Stimulated activated CD4-positive, alpha-beta T cell treated with anti-CD3 and anti-CD28 coated beads, Interleukin-1b, Interleukin-23, amount 100 ng/mL, for 48 hours (primary cell): Measurements from ENCODE around the gene TDRD15.
"Not testable (repeated sequence)": the region's sequence is repeated elsewhere in the genome, so short reads cannot be mapped to it uniquely, and the experiment has no call there.

Experiments
- DNase-seq: peaks from one replicate; pipeline ENCODE4 v3.0.0-alpha.2; 2020

Gene TDRD15

DNA sequence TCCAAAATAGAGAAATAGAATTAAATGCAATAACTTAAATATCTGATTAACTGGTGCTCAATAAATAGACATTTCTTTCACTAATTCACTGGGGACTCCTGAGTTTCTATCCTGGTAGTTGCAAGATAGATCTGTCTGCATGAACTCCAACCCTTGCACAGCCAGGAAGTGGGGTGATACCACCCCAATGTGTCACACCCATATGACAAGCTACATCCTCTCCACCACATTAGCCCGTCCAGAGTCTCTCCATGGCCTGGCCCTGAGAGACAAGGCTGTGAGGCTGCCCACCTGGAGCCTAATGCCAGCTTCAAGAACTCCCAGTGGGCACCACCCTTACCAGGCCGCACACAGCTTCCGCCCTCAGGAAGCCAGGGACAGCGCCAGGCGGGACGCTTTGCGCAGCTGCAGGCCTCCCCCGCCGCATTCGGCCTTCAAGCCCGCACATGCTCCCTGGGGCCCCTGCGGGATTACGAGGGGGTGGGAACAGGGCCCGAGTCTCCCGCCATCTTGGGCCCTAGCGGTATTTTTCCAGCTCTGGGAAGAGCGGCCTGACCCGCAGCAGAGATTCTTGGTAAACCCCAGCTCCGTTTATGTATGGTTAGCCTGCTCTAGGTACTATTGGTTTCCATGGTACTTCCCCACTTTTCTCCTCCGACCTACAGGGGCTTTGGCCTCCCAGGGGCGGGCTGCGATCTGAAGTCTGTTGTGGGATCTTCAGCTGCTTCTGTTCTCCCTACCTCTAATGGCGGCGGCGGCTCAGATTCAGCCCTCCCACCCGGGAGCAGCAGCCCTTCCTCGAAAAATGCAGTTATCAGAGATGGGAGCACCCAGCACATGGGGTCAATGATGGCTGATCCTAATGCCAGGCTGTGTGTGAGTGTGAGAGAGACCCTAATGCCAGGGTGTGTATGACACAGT, at the start of gene TDRD15:
Gene TDRD15 (plus strand): TSS at position 496 of the 921 bp plus-strand sequence. CDS start 13,500 bp downstream, outside the sequence.
- DNase-seq: no peak

GRCh38 chr2:21078296-21078695, 45.5 kb upstream of the TDRD15 start:
- no peak for DNase-seq

DNA sequence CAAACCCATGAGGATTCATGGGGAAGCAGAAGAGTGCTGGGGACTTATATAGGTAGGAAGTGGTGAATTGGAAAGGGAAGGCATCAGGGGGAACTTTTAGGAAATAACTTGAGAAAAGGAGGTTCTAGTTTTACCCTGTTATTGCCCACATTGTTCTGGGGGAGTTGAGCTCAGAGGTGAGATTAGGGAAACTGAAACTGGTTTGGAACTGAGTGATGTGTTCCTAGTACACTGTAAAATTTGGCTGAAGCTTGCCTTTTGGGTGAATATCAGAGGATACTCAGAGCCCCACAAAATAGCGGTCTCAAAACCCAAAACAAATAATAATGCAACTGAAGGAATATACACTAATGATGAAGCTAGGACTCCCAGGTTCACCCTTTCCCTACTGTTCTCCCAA, 40.3 kb upstream of the TDRD15 start:
- no peak for DNase-seq

- no peak for DNase-seq
These were observed 39.4 kb upstream of the TDRD15 start for GRCh38 chr2:21084401-21084800.

DNA sequence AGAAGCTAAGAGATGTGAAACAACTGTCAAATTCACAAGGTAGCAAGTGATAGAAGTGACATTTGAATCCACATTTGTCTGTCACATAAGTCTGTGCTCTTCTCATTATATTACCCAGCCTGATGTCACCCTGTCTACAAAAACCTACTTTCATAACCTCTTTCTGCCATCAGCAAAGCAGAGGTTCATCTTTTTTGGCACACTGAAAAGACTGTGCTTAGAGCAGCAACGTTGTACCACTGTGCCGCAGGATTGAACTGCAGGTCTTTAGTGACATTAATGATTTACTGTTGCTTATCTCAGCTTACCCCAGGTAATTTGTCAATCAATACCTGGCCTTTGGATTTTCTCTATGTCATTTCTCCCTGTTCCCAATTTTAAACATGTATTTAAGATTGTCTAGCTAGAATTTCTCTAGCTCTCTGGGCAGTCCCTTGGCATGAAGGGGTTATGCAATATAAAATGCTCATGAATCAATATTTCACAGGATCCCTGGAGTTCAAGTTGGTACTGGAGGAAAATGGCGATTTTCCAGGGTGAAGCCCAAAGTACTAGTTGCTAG, 31.4 kb upstream of the TDRD15 start:
- no peak for DNase-seq

- DNase-seq: no peak
These were observed 28.6 kb upstream of the TDRD15 start for GRCh38 chr2:21095178-21095577.

DNA sequence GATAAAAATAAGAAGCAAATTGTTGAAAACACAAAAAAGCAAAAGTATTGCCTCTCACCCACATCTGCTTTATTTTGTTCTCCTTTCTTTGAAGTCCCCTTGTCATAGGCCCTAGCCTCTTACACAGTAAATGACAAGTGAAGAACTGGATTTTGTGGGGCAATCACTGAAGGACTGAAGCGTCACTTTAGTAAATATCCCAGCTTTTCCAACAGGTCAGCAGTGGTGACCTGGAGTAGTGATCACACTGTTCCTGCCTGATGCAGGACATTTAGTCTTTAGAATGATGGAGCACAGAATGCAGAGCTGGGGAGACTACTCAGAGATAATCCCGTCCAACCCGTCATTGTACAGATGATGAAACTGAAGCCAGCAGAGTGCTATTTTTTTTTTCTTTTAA, 28.1 kb upstream of the TDRD15 start:
- DNase-seq: no peak

GRCh38 chr2:21096458-21096857, 27.3 kb upstream of the TDRD15 start:
- no peak for DNase-seq

- DNase-seq: no peak
These were observed 26.4 kb upstream of the TDRD15 start for GRCh38 chr2:21097331-21097730.

DNA sequence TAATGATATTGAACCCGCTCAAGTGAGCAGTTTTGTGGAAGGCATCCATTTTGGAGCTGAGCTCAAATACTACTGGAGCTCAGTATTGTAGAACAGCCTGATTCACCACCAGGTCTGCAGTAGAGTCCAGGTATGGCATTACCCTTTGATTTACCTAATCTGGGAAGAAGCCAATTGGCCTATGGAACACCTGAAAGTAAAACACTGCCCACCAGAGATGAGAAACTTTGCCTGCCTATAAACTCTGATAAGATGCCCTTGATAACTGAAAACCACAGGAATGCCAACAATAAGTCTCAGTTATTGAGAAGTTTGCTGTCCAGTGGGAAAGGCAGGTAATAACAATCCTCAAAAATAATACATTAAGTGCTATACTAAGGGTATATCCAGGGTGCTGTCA, 25.5 kb upstream of the TDRD15 start:
- no peak for DNase-seq

- no peak for DNase-seq
These were observed 24.4 kb upstream of the TDRD15 start for GRCh38 chr2:21099281-21099907.

DNA sequence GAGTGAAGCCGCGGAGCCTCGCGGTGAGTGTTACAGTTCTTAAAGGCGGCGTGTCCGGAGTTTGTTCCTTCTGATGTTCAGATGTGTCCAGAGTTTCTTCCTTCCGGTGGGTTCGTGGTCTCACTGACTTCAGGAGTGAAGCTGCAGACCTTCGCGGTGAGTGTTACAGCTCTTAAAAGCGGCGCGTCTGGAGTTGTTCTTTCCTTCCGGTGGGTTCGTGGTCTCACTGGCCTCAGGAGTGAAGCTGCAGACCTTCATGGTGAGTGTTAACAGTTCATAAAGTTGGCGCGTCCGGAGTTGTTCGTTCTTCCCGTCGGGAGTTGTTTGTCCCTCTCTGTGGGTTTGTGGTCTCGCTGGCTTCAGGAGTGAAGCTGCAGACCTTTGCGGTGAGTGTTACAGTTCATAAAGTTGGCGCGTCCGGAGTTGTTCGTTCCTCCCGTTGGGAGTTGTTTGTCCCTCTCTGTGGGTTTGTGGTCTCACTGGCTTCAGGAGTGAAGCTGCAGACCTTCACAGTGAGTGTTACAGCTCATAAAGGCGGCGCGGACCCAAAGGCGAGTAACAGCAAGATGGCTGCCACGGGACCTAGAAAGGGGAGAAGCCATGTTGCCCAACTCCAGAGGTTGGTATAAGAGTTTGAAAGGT, 22.1 kb upstream of the TDRD15 start:
- not testable (repeated sequence) for DNase-seq

DNA sequence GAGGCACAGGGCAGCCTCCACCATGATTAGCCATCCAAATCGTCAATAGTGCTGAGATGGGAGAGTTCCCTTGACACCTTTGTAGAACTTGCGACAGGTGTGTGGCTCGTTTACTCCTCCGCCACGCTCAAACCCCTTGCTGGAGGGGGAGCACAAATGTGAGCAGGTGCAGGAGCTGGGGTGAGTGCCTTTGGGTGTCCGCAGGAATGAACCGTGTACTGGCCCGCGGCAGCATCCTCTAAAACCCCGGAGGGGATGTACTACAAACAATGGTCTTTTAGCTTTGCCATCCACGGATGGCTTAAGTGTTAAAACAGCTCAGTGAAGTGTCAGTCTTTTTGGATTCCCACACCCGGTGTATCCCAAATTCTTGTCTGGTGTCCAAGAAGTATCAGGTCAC, 21.4 kb upstream of the TDRD15 start:
- no peak for DNase-seq

DNA sequence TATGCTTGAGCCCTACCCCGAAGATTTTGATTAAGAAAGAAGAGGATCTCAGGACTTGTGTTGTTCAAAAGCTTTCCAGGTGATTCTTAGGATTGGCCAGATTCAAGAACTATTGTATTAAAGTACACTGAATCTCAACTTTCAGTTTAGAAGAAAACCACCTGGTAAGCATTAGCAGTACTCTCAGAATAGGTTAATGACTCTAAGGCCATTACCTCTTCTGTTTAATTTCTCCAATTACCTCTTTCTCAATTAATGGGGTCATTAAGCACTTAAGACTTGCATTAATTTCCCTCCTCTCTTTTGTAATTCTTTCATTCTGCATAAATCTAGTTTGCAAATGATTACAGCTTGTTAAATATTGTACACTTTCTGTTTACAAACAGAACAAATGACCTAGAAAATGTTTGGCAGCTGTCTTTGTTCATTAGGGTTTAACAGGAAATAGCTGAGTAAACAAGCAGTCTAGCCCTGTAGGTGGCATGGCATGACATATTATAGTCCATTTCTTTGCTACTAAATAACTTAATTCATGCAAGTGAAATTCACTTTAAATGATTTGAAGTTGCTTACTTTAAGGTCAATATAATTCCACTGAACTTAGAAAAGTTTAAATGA, 20.4 kb upstream of the TDRD15 start:
- no peak for DNase-seq

DNA sequence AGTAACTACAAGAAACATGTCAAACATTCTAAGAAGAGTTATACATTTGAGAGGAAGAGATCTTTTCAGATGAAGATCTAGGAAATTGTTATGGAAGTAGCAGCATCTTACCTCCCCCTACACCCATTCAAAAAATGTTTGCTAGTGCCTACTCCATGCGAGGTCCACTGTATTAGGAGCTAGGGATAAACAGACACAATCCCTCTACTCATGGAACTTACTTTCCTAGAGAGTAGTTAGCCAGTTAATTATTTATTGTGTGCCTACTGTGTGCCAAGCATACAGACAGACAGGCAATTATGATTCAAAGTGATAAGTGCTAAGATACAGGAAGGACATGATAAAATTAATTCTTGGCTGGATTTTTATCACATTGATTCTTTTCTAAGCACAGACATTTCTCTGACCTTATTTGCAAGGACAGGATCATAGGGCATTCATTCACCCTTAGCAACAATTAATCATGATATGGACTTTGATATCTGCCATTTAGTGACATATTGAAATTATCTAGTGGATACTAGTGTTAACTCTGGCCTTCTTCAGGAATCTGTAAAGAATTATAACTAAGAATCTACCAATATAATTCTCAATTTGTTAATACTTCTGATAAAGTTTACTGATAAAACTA, 19.6 kb upstream of the TDRD15 start:
- DNase-seq: no peak

- no peak for DNase-seq
These were observed 12.8 kb upstream of the TDRD15 start for GRCh38 chr2:21111012-21111411.

GRCh38 chr2:21117688-21118087, 6.1 kb upstream of the TDRD15 start:
- no peak for DNase-seq

DNA sequence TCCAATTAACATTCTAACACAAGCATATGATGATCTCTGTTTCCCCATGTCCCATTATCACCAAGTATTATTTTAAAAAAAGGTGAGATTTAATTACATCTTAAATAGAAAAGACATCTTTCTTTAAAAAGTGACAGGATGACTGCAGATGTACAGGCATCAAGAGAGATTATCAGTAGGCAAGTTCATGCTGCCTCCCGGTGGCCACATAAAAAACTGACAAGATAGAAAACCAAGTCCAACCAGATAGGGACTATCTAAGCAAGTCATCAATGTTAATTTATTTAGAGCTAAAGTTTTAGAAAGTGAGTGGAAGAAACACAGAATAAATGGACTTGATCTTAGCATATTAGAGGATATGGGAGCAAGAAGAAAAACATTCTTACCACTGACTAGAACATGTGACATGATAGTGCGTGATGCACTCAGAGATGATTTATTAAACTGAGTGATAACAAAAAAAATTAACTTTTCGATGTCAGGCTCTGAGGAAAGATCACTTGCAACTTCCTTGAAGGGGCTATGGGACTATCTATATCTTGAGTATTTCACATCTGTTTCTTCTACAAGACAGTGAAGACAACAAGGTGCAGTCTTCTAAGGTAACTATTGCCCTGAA, 5.4 kb upstream of the TDRD15 start:
- peak; percentile 5 for DNase-seq

GRCh38 chr2:21131861-21132260, 8.1 kb downstream of the TDRD15 start:
- no peak for DNase-seq

- no peak for DNase-seq
These were observed 11.8 kb downstream of the TDRD15 start for GRCh38 chr2:21135585-21135984.

DNA sequence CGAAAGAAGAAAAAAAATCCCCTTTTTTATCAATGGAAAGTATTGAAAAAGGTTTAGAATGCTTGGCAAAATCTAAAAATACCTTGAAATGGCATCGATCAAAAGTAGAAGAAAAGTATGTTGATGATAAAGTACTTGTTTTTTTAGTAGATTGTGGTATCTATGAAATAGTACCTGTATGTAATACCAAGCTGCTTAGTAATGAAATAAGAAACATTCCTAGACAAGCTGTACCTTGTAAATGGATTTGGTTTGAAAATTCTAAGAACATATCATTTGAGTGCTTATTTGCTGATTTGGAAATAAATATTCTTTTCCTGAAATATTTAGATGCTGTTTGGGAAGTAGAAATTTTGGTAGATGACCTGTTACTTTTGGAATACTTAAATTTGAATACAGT, 18.4 kb downstream of the TDRD15 start:
- DNase-seq: no peak

DNA sequence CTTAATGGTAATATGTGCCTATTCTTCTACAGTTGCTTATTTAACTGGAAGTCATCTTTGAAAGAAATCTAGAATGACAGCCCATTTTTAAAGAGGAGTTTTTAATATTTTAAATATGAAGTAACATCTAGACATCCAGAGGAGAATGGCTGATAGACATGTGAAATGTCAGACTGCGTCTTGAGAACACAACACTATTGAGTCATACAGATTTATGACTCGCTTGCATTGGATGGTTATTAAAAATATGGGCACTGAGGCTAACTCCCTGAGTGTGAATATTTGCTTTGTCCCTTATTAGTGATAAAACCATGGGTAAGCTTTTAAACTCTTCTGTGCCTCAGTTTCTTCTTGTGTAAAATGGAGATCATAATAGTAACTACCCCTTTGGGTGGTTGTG, 22.9 kb downstream of the TDRD15 start:
- no peak for DNase-seq
